Spinal cord (tissue), 10 donors: Measurements from ENCODE around the gene PINK1. TPM values are rescaled to one million over a fixed set of nuclear protein-coding genes. Genes with fewer than 3 reads are reported as not detected.
"Not testable (repeated sequence)": the region's sequence is repeated elsewhere in the genome, so short reads cannot be mapped to it uniquely, and the experiment has no call there.

Experiments used
- DNase-seq, 6 donors: peaks; one replicate each; pipeline versions ENCODE4 v3.0.0 to v3.0.0-alpha.2; 2013 to 2015; ENCODE audit warnings: low spot score in 6 of 6, low read depth in 4 of 6
- H3K27ac ChIP-seq: one replicate; pipeline ENCODE4 v1.5.1; 2013; ENCODE audit warnings: low read depth, low read length, control low read depth
- H3K27me3 ChIP-seq: one replicate; pipeline ENCODE4 v1.6.1; 2013; ENCODE audit warnings: low read length; ENCODE audit not compliant: control insufficient read depth, insufficient read depth
- H3K36me3 ChIP-seq: one replicate; pipeline ENCODE4 v1.6.1; 2013; ENCODE audit warnings: low read length; ENCODE audit not compliant: control insufficient read depth, insufficient read depth
- H3K4me1 ChIP-seq: one replicate; pipeline ENCODE4 v1.6.1; 2013; ENCODE audit warnings: low read length; ENCODE audit not compliant: control insufficient read depth, insufficient read depth
- H3K4me3 ChIP-seq: one replicate; pipeline ENCODE4 v1.5.1; 2013; ENCODE audit warnings: low read depth, low read length, control low read depth
- H3K9me3 ChIP-seq: one replicate; pipeline ENCODE4 v1.6.1; 2013; ENCODE audit warnings: low read length; ENCODE audit not compliant: control insufficient read depth, insufficient read depth
- WGBS: methylation state at CpG from one replicate; pipeline ENCODE4 v1.1.5; 2013; ENCODE audit warnings: missing lambda C conversion rate; ENCODE audit not compliant: insufficient coverage; 5-methylcytosine and 5-hydroxymethylcytosine counted together
- polyA plus RNA-seq, 2 donors: library from polyadenylated mRNA; unstranded; fragments of 120-200 nt; gene quantifications; one replicate each; pipeline ENCODE4 v1.2.1, GENCODE V29; 2013; ENCODE audit not compliant: insufficient read length in 2 of 2
- total RNA-seq, 2 donors: library from RNA; depleted of rRNA in 1 of 2; stranded (reverse); fragments of 120-200 nt in 1 of 2; fragments of >200 nt in 1 of 2; gene quantifications; one replicate each; pipeline versions ENCODE4 v1.2.3 to v1.2.4, GENCODE V29; 2013 to 2014
- donor health status: healthy.

PINK1 gene
- total and polyA plus RNA-seq, 4 donors, result 106 to 164 (median 139) TPM

GRCh38 chr1:20594746-20595145 is 38.5 kb upstream of the PINK1 start:
- Histone ChIP-seq H3K27ac (no peak overlapping the region), H3K4me1 (no peaks in the 10 kb centered on the region), H3K36me3 (no peaks in the 10 kb centered on the region), H3K27me3 (peaks cover 10% of the 10 kb centered on the region), H3K9me3 (no peaks in the 10 kb centered on the region), H3K4me3 (no peak overlapping the region)
- 75% methylated on average over 9 of the region's 14 CpGs for WGBS
- no peak for DNase-seq

- DNase-seq, result no peak
- H3K4me3 ChIP-seq, result no peak overlapping the region
- no peak overlapping the region for H3K27ac ChIP-seq
- H3K4me1 ChIP-seq, result no peaks in the 10 kb centered on the region
- H3K27me3 ChIP-seq, result peaks cover 3% of the 10 kb centered on the region
- H3K9me3 ChIP-seq, result no peaks in the 10 kb centered on the region
- H3K36me3 ChIP-seq, result no peaks in the 10 kb centered on the region
- 64% methylated on average over 3 of the region's 6 CpGs for WGBS
Measured at GRCh38 chr1:20596106-20596505, 37.2 kb upstream of the PINK1 start.

- Histone ChIP-seq H3K4me3 (no peak overlapping the region), H3K36me3 (no peaks in the 10 kb centered on the region), H3K27me3 (no peaks in the 10 kb centered on the region), H3K4me1 (no peaks in the 10 kb centered on the region), H3K9me3 (no peaks in the 10 kb centered on the region), H3K27ac (no peak overlapping the region)
- no peak for DNase-seq
- WGBS, result no CpG with 5 or more reads among the region's 3 CpGs
Measured at GRCh38 chr1:20597650-20598049, 35.6 kb upstream of the PINK1 start.

GRCh38 chr1:20600156-20600555 is 33.1 kb upstream of the PINK1 start:
- WGBS, result 80% methylated on average over 3 of the region's 5 CpGs
- Histone ChIP-seq H3K27me3 (no peaks in the 10 kb centered on the region), H3K4me1 (no peaks in the 10 kb centered on the region), H3K9me3 (no peaks in the 10 kb centered on the region), H3K27ac (no peak overlapping the region), H3K36me3 (no peaks in the 10 kb centered on the region), H3K4me3 (no peak overlapping the region)
- no peak for DNase-seq

- Histone ChIP-seq H3K36me3 (no peaks in the 10 kb centered on the region), H3K4me1 (no peaks in the 10 kb centered on the region), H3K27me3 (no peaks in the 10 kb centered on the region), H3K9me3 (no peaks in the 10 kb centered on the region), H3K27ac (no peak overlapping the region), H3K4me3 (no peak overlapping the region)
- DNase-seq, result no peak
- 100% methylated on average over 1 of the region's 5 CpGs for WGBS
Measured at GRCh38 chr1:20601129-20601825, 32.0 kb upstream of the PINK1 start.

- WGBS, result 94% methylated on average over 2 of the region's 4 CpGs
Measured at GRCh38 chr1:20602851-20603450, 30.3 kb upstream of the PINK1 start.

GRCh38 chr1:20603504-20604464 is 29.5 kb upstream of the PINK1 start:
- Histone ChIP-seq H3K9me3 (no peaks in the 10 kb centered on the region), H3K4me1 (no peaks in the 10 kb centered on the region), H3K27me3 (no peaks in the 10 kb centered on the region), H3K36me3 (no peaks in the 10 kb centered on the region), H3K4me3 (no peak overlapping the region), H3K27ac (no peak overlapping the region)
- no peak for DNase-seq
- 93% methylated on average over 4 of the region's 9 CpGs for WGBS

More at GRCh38 chr1:20602851-20603450, 30.3 kb upstream of the PINK1 start:
- DNase-seq, result no peak
- Histone ChIP-seq H3K9me3 (no peaks in the 10 kb centered on the region), H3K4me1 (no peaks in the 10 kb centered on the region), H3K4me3 (no peak overlapping the region), H3K27me3 (no peaks in the 10 kb centered on the region), H3K36me3 (no peaks in the 10 kb centered on the region), H3K27ac (no peak overlapping the region)

- DNase-seq, result no peak
- WGBS, result 92% methylated on average over 5 of the region's 7 CpGs
- H3K27me3 ChIP-seq, result no peaks in the 10 kb centered on the region
- H3K36me3 ChIP-seq, result no peaks in the 10 kb centered on the region
- no peaks in the 10 kb centered on the region for H3K9me3 ChIP-seq
- H3K4me1 ChIP-seq, result no peaks in the 10 kb centered on the region
- H3K4me3 ChIP-seq, result no peak overlapping the region
- no peak overlapping the region for H3K27ac ChIP-seq
Measured at GRCh38 chr1:20604678-20605077, 28.6 kb upstream of the PINK1 start.

GRCh38 chr1:20606801-20607570 is 26.3 kb upstream of the PINK1 start:
- not testable (repeated sequence) for H3K36me3 ChIP-seq, H3K27ac ChIP-seq, H3K4me1 ChIP-seq, H3K9me3 ChIP-seq, H3K4me3 ChIP-seq, H3K27me3 ChIP-seq, DNase-seq
- 84% methylated on average over 3 of the region's 7 CpGs for WGBS
